NK-92 treated with Interleukin-12 subunit alpha and Interleukin-12 subunit beta, amount 100 ng/mL, for 24 hours (cell line): Measurements from ENCODE around the gene CUEDC2.
A peak's percentile ranks its signal among the peaks of the same experiment; 100 is the strongest.
"Not testable (repeated sequence)": the region's sequence is repeated elsewhere in the genome, so short reads cannot be mapped to it uniquely, and the experiment has no call there.

Experiments
- DNase-seq: peaks from one replicate; lab custom pipeline; 2025; lab: John Stamatoyannopoulos, UW

CUEDC2 gene

DNA sequence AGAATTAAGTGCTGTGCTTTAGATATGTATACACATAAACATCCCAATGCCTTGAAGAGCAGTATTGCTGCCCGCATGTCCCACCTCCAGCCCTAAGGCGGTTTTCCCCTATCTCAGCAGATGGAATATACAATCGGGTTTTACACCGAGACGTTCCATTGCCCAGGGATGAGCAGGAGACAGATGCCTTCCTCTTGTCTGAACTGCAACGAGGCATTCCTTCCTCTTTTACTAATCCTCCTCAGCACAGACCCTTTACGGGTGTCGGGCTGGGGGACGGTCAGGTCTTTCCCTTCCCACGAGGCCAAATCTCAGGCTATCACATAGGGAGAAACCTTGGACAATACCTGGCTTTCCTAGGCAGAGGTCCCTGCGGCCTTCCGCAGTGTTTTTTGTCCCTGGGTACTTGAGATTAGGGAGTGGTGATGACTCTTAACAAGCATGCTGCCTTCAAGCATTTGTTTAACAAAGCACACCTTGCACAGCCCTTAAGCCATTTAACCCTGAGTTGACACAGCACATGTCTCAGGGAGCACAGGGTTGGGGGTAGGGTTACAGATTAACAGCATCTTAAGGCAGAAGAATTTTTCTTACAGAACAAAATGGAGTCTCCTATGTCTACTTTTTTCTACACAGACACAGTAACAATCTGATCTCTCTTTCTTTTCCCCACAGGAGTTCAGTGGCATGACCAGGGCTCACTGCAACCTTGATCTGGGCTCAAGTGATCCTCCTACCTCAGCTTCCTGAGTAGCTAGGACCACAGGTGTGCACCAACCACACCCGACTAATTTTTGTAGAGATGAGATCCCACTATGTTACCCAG is 22.5 kb upstream of the CUEDC2 start:
- DNase-seq: not testable (repeated sequence)

DNA sequence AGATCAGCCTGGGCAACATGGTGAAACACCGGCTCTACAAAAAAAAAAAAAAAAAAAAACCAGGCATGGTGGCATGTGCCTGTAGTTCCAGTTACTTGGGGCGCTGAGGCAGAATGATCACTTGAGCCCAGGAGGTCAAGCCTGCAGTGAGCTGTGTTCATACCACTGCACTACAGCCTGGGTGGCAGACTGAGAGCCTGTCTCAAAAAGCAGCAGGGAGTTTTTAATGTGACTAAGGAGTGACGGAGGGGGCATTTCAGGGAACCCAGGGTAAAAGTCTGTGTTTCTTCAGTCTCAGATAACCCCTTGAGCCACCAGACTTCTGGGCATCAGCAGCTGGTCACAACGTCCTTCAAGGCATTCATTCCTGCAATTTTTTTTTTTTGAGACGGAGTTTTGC is 21.1 kb upstream of the CUEDC2 start:
- no peak for DNase-seq

DNA sequence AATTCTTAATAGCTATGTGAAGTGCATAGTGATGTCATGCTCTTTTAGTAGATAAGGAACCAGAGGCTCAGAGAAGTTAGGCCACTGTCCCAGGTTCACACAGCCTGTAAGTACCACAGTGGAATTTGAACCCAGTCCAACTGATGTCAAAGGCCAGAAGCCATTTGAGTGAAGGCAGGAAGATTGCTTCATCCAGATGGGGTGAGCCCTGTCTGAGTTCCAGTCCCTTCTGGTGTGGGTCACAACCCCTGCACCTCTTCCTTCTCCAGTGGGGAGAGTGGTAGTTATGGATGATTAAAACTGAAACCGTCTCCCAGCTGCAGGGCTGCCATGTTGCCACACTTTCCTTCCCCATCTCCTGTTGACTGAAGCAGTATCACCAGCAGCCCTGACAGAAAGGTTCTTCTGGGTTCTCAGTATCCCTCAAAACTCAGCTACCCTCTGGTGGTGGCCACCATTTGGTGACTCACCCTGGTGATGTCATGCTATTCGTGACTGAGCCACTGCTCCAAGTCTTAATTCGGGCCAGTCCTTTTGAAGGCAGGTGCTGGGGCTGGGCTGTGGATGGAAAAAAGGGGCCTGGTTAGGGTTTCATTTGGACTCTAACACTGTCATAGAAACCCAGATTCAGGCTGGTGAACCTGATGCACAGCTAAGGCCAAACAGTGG is 20.4 kb upstream of the CUEDC2 start:
- DNase-seq: peak; percentile 40

DNA sequence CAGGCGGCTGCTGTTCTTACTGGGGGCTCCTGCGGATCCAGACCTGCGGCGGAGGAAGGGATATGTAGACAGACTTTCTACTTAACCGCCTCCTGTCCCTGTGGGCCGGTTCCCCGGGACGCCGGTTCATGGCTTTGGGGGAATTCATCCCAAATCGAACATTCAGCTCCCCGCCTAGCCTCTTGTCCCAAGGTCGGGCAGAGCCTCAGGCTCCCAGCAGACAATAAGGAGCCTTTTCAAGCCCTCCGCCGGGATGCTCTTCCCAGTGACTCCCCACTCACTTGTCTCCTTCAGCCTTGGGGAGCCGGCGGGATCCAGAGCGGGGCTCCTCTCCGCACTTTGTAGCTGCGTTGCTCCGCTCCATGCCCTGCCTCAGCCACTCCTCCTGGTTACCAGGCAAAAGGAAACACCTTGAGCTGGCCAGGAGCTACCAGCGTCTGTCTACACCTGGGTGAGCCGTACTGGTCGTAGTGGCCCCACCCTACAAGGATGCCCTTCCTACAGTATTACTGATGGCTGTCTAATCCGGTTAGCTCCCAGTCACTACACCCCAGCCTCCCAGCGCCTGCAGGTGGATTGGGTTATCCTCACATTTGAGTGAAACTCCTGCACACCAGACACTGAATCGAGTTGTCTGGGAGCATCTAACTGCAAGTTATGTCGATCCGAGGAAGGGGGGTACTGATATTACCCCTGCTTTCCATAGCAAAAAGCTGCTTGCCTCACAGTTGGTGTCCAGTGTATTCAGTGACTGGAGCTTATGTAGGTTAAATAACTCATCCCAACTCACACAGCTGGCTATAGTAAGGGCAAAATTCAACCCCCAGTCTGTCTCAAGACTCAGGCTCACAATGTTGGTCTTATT is 19.0 kb upstream of the CUEDC2 start, which contains the start of gene C10orf95:
C10orf95 (minus strand) TSS at position 439 of the 865 bp plus-strand sequence. CDS start 450 bp downstream, outside the sequence.
- DNase-seq: no peak

DNA sequence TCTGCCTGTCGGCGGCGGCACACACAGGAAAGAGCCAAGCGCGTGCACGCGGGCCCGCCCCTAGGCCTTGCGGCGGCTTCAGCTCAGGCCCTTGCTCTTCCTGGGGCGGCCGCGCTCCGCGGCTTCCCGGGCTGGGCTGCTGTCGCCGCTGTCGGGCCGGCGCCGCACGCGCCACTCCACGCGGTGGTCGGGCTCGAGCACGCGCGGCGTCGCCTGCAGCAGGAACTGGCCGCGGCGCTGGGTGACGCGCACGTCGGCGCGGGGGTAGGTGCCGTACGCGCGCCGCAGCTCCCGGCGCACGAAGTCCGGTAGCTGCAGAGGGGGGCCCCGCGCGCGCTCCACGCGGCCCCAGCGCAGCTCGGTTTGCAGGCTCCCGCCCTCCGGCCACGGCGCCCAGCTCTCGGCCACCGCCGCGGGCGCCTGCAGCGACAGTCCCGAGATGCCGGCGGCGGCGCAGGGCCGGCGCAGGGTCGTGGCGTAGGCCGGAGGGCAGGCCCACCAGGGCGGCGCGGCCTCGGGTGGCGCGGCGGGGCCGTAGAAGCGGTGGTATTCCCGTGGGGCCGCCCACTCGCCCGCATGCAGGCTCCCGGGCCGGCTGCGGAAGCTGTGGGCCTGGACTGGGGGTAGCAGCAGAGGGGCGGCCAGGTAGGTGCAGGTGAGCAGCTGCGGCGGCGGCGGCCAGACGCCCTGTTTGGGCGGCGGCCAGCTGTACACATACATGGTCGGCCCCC is 18.2 kb upstream of the CUEDC2 start:
- DNase-seq: peak; percentile 81

DNA sequence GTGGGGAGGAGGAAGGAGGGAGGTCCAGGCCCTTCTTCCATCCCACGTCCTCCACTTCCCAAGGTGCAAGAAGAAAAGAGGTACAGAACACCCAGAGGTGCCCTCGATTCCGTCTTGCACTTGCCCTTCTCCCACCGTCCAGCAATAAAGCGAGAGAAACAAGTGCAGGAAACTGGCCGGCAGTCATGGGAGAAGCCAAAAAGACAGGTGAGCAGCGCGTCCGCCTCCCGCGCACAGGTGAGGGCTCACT is 17.7 kb upstream of the CUEDC2 start:
- DNase-seq: no peak

DNA sequence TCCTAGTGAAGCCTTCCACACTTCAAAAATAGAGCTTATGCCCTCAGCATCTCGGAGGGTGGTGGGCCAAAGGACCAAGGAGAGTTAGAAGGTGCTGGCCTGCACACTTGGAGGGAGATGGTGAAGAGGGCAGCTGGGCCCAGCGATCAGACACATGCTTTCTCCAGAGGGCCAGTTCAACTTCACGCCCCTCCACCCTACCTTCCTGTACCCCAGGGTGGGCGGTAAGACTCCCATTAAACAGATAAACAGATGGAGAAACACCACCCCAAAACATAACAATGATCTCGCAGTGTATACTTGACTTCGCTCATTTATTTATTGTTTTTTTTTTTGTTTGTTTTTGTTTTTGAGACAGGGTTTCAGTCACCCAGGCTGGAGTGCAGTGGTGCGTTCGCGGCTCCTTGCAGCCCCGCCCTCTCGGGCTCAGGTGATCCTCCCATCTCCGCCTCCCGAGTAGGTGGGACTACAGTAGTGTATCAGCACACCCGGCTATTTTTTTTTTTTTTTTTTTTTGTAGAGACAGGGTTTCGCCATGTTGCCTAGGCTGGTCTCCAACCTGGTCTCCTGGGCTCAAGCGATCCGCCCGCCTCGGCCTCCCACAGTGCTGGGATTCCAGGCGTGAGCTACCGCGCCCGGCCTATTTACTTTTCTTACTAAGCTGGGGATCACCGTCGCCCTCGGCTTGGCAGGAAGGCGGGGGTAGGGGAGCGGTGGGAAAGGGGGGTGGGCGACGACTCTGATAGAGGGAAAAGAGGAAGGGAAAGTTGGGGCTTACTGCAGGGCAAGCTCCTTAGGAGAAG is 17.1 kb upstream of the CUEDC2 start:
- DNase-seq: peak; percentile 73

DNA sequence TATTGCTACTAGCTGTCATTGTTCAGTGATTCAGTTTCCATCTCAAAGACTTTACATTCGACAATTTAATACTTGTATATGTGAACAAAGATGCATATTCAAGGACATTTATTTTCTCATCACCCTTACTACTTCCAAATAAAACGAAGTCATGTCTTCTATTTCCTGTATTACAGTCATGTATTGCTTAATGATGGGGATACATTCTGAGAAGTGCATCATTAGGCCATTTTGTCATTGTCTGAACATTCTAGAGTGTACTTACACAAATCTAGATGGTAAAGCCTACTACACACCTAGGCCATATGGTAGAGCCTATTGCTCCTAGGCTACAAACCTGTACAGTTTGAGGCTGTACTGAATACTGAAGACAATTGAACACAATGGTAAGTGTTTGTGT is 12.5 kb upstream of the CUEDC2 start:
- no peak for DNase-seq

DNA sequence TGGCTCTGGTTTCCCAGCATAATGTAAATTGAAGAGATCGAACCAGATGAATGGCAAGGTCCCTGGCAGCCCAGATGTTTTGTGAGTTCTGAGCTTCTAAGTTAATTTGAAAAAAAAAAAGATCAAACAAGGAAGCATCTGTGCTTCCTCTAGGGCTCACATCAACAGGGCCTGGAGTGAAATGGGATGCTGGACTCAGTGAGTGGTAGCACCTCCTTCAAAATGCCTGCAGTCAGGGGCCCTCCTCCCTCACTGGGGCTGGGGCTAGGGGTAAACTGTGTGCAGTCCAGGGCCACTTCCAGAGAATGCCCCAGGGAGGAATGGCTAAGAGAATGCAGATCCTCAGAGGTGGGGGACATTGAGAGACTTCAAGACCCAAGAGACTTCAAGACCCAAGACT is 6.0 kb upstream of the CUEDC2 start:
- DNase-seq: no peak

DNA sequence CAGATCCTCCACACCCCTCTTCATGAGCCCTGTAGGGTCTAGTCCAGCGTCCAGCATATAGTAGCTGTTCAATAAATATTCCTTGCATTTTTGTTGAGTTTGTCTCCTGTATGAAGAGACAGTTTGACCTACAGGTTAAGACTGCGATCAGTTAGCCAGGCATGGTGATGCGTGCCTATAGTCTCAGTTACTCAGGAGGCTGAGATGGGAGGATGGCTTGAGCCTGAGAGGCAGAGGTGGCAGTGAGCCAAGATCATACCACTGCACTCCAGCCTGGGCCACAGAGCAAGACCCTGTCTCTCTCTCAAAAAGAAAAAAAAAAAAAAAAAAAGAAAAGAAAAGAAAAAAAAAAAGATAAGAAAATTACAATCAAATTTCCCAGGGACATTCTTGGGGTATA is 5.1 kb upstream of the CUEDC2 start:
- no peak for DNase-seq

DNA sequence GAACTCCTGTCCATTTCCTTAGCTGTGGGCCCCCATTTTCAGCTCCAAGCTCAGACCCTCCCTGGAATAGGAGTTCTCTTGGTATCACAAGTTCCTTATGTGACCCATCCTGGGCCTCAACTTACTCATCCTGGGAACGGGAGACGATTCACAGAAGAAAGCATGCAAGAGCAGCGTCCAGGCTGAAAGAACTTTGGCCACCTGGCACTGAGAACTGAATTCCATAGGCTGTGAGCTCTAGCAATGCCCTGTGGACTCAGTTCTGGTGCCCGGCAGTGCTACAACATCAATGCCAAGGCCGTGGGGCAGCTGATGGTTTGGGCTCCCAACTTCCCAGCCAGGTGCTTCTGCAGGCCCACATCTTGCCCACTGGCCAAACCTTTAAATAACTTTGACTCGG is 3.9 kb upstream of the CUEDC2 start:
- no peak for DNase-seq

DNA sequence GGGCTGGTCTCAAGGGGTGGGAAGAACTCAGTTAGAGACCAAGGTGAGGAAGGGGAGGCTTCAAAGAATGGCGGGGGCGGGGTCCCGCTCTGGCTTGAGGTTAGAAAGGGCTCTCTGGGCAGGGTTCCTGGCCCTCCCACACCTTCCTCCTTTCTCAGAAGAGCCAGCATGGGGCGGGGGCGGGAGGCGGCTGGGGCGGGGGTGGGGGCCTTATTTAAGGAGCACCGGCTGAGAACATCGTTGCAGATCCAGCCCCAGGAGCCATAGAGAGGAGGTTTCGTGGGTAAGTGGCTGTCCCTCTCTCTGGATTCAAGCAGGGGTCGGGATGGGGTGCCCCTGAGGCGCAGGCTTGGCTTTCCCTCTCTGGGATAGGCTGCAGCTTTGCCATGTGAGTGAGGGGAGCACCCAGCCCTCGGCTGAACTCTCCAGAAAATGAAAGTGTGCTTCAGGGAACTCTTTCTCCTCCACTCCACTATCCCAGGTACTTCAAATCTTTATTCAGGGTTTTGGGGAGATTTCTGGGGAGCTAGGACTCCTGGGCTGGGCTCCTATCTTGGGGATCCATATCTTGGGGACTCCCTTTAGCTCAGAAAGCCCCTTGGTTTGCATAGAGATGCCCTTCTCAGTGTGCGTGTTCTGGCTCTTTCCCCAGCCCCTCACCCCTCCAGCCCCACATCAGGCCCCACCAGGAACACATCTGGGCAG is 3.3 kb upstream of the CUEDC2 start:
- peak; percentile 61 for DNase-seq

DNA sequence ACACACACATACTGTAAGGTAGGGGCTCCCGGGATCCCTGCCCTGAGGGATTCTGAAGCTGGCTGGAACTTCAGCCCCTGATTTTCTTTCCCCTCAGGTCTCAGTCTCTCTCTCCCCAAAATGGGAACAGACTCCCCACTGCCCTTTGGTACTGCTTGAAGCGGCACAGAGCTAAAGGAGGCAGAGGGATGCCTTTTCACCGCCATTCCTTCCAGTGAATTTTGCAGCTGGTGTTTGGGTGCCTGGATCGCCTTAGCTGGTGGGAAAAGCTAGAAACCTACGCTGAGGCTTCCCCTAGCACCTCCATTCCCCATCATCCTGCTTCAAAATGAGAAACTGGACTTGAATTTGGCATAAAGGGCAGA is 2.7 kb upstream of the CUEDC2 start:
- DNase-seq: no peak

DNA sequence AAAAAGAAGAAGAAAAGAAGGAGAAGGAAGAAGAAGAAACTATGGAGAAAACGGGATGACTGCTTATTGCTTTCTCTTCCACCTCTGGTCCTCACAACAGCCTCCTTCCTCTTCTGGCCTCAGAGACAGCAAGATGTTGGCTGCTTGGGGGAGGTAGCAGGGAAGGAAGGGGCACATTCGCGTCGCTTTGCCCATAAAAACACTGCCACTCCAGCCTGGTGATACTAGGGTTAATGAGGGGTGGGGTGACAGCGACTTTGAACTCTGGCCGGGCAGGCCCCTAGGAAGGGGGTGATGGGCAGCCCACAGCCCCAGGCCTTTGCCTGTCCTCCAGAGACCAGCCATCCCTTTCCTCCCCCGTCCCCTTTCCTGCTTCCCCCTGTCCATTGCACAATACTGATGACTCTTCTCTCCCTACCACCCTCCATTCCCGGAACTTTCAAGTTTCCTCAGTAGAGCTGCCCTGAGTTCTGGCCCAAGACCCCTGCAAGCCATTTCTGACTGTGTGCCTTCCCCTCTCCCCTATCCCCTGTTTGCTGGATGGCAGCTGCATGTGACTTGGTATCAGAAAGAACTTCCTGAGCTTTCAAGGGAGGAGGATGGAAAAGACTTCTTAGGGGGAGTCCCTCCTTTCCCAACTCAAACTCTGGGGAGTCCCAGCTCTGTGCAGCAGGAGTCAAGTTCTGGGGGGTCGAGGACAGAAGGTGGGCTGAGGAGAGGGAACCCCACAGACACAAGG is 2.2 kb upstream of the CUEDC2 start:
- DNase-seq: no peak

DNA sequence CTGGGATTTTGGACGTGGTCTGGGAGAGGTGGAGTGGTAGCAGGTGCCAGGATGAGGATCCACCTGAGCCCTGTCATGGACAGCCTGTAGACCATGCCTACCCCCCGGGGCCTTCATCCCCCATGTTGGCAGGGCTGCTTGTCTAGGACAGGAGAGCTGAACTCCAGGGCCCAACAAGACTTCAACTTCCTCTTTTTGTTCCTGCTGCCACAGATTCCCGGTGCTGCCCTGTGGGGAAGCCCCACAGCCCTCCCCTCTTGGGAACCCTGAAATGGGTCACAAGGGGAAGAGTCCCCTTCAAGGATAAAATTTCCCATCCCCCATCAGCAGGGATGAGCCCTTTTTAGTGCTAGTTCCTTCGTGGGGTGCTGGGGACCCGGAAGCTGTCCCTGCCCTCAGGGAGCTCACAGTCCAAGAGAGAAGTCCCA is 1.3 kb upstream of the CUEDC2 start:
- DNase-seq: no peak

DNA sequence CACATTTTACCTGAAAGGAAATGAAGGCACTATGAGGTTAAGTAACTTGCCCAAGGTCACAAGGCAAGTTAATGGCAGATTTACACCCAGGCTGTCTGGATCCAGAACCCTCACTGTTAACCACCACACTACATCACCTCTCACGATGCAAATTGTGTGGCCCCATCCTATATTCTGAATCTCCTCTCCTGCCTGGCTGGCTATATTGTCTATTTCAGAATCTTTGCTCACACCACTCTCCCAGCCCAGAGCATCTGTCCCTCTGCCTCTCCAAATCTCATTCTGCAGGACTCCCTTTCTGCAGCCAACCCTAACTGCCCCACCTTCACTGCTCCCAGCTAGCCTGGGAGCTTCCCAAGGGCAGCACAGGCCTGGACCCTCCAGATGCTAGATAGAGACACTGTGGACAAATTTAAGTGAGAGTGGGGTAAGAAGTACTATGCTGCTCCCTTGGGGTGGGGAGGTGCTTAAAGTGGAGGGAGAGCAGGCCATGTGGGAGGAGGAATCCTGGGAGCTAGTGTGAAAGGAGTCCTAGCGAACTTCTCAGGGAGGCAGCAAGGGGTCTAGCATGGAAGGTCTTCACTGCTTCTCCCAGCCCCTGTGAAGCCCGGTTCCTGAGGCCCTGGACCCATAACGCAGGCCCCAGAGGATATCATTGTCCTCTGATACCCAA is 786 bp downstream of the CUEDC2 start:
- no peak for DNase-seq

DNA sequence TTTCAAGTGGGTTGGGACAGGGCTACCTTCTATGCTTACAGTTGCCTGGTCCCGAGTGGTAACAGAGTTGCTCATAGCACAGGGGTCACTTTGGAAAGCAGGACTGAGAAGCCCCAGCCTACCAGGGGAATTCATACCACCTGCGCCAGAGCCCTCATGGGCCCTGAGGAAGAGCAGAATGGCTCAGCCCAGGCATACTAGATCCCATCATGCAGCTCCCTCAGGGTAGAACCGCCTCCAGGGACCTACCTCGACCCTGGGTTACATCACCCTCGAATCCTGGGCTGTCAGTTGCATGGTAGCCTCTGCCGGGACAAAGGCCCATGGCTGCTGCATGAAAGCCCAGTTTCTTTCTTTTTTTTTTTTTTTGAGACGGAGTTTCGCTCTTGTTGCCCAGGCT is 2.9 kb downstream of the CUEDC2 start:
- no peak for DNase-seq

DNA sequence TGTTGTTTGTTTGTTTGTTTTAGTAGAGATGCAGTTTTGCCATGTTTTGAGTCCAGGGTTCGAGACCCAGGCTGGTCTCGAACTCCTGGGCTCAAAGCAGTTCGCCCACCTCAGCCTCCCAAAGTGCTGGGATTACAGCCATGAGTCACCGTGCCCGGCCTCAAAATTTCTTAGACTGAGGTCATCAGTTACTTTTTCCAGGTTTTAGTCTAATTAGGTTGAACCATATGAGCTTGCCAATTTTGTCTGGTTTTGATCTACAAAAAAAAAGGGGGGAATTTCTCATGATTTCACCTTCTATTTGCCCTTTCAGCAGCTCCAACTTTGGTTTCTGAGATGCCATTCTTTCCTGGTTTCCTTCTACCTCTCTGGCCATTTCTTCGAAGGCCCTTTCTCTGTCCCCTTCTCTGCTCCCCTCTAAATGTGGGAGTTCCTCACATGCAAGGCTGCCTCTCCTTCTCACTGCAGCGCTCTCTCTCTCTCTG is 5.5 kb downstream of the CUEDC2 start:
- no peak for DNase-seq

DNA sequence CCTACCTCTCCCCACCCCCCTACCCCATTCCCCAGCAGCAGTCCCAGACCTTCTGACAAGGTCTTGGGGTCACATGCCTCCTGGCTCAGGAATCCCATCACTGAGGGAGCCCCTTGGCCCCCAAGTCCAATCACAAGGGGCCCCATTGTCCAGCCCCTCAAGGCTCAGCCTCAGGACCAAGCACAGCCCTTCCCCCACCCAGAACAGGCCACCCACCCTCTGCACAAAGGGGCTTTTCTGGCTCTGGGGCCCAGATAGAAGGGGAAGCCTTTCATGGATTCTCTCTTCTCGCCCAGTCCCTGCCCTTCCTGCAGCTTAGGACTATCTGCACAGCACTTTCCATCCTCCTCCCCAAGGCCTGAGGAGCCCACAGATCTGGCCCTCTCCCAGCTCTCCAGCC is 6.9 kb downstream of the CUEDC2 start:
- DNase-seq: no peak
